Coronary artery (tissue), 2 donors: ENCODE measurements around the gene OR2S2.

Source experiments
- DNase-seq: peaks from one replicate; pipeline ENCODE4 v3.0.0-alpha.2; 2017; ENCODE audit warnings: low spot score
- H3K27ac ChIP-seq, 2 donors: fragments of 200-600 bp; sonication (generic); one replicate each; pipeline ENCODE4 v1.5.1; 2016 to 2019
- H3K4me3 ChIP-seq: fragments of 200-600 bp; sonication (generic); 2 replicates; pipeline ENCODE4 v1.5.1; 2016; ENCODE audit warnings: mild to moderate bottlenecking, moderate library complexity
- TF ChIP-seq, protein P1 (sequence below): fragments of 200-600 bp; sonication (generic); IDR thresholded peaks from one replicate; pipeline ENCODE4 v1.5.1; 2019; ENCODE audit warnings: antibody characterized with exemption

Gene OR2S2

DNA sequence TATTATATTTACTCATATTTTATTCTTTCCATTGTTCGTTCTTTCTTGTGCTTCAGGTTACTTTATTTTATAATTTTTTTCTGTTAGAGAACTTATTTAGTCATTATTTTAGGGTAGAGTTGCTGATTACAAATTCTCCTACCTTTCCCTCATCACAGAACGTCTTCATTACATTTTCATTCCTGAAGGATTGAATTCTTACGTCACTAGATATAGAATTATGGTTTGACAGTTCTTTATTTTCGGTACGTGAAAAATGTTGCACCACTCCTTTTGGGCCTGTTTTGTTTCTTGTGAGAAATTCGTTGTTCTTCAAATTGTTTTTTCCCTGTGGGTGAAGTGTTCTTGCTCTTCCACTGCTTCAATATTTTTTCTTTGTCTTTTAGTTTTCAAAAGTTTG, 20.8 kb upstream of the OR2S2 start:
- no peak overlapping the region for H3K4me3 ChIP-seq
- TF ChIP-seq, protein P1, sequence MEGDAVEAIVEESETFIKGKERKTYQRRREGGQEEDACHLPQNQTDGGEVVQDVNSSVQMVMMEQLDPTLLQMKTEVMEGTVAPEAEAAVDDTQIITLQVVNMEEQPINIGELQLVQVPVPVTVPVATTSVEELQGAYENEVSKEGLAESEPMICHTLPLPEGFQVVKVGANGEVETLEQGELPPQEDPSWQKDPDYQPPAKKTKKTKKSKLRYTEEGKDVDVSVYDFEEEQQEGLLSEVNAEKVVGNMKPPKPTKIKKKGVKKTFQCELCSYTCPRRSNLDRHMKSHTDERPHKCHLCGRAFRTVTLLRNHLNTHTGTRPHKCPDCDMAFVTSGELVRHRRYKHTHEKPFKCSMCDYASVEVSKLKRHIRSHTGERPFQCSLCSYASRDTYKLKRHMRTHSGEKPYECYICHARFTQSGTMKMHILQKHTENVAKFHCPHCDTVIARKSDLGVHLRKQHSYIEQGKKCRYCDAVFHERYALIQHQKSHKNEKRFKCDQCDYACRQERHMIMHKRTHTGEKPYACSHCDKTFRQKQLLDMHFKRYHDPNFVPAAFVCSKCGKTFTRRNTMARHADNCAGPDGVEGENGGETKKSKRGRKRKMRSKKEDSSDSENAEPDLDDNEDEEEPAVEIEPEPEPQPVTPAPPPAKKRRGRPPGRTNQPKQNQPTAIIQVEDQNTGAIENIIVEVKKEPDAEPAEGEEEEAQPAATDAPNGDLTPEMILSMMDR, result no peak
- no peak for DNase-seq
- no peak overlapping the region for H3K27ac ChIP-seq

DNA sequence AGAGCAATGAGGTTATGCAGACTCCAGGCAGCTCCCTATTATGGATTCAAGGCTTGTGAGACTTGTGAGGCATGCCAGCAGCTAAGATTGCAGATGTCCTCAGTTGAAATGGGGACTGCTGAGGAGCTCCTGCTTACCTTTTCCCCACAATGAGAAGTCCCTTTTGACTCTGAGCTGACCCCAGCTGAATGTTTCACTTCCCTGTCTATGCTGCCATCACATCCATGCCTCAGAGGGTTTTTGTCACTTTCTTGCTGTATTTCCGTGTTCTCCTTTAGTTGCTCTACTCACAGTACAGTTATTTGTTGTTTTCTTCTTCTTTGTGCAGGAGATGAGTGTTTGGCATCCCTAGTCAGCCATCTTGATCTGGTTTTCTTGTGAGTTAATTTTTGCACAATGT, 18.8 kb upstream of the OR2S2 start:
- no peak overlapping the region for H3K27ac ChIP-seq
- TF ChIP-seq, protein P1, result no peak
- no peak for DNase-seq

DNA sequence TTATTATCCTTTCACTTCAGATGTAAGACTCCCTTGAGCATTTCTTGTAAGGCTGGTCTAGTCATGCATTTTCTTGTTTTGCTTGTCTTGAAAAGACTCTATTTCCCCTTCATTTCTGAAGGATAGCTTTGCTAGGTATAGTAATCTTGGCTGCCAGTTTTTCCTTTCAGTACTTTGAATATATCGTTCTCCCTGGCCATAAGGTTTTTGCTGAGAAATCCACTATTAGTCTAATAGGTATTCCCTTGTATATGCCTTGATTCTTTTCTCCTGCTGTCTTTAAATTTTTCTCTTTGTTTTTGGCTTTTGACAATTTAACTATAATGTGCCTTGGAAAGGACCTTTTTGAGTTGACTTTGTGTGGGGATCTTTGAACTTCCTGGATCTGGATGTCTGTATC, 16.8 kb upstream of the OR2S2 start:
- H3K4me3 ChIP-seq, result no peak overlapping the region
- TF ChIP-seq, protein P1, result no peak
- no peak for DNase-seq
- no peak overlapping the region for H3K27ac ChIP-seq

More for the DNA sequence above, 18.8 kb upstream of the OR2S2 start:
- H3K4me3 ChIP-seq, result no peak overlapping the region

DNA sequence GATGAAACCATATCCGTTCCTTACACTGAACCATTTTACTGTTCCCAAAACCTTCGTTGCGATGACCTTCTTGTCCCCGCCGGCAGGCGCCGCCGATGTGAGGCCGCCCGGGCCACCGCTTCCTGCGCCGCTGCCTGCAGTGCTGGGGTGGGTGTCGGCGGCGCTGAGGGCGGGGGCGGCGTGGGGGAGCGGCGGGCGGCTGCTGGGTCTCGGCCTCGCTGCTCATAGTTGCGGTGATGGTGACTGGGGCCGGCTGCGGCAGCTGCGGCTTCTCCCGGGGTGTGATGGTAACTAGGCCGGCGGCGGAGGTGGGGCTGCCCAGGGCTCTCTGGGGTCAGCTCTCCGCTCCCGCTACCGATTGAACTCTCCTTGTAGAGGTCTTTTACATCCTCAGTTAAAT, 14.1 kb upstream of the OR2S2 start:
- Histone ChIP-seq H3K4me3 (peak overlapping the region; percentile 36), H3K27ac (no peak overlapping the region)
- DNase-seq, result no peak
- TF ChIP-seq, protein P1, result no peak

DNA sequence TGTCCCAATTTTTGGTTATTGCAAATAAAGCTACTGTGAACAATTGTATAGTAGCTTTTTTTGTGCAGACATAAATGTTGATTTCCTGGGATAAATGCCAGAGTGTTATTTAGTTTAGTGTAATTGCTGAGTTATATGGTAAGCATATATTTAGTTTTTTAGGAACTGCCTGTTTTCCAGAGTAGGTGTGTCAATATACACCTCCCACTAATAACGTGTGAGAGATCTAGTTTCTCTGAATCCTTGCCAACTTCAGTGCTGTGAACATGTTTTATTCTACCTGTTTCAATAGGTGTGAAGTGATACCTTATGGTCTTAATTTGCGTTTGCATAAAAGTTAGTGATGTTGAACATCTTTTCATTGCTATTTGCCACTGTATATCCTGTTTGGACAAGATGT, 9.1 kb upstream of the OR2S2 start:
- no peak overlapping the region for H3K27ac ChIP-seq
- TF ChIP-seq, protein P1, result no peak
- DNase-seq, result no peak
- H3K4me3 ChIP-seq, result no peak overlapping the region

DNA sequence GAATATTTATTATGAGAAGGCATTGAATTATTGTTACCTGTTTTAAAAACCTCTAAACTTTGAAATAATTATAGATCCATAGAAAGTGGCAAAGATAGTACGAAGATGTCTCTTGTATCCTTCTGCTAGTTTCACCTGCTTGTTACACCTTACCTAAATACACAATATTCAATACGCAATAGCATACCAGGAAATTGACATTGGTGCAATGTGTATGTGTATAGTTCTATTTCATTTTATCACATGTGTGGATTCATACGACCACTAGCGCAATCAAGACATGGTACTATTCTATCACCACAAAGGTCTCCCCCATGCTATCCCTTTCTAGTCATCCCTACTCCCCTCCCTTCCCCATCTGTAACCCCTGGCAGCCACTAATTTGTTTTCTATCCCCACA, 8.5 kb upstream of the OR2S2 start:
- no peak overlapping the region for H3K4me3 ChIP-seq
- H3K27ac ChIP-seq, result no peak overlapping the region
- TF ChIP-seq, protein P1, result no peak
- no peak for DNase-seq

DNA sequence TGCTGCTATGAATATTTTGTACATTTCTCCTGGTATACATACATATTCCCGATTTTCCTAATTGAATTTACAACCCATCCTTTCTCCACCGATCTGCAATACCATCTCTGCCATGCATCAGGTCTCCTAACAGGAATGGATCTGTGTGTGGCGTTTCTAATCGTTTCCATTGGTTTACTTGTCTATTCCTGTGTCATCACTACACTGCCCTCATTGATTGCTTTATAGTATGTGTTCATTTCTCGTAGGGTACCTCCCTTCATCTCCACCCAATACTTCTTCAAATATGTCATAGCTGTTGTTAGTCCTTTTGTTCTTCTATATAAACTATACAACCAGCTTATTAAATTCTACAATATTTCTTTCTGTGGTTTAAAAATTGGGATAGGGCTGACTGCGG, 7.1 kb upstream of the OR2S2 start:
- TF ChIP-seq, protein P1, result no peak
- DNase-seq, result no peak
- no peak overlapping the region for H3K4me3 ChIP-seq
- no peak overlapping the region for H3K27ac ChIP-seq
